ENCODE results near the gene NHERF2.

NHERF2 gene

DNA sequence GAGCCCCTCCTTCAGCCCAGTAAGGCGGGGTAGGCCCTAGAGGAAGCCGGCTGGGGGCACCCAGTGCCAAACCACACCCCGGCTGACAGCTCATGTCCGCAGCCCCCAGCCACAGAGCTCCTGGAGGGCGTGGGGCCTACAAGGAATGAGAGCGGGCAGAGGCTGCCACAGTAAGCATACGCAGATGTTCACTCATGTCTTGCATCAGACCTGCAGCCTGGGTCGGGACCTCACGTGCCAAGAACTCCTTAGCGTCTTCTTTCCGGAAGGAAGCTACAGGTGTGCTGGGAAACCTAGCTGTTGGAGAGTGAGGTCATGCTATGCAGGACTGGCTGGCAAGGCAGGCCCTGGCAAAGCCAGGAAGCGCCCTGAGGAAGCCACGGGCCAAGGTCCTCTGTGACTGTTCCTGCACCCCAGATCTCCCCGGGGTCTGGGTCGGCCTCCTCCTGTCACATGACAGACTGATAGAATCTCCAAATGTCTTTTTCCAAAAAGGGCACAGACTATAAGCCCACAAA is 18.6 kb upstream of the NHERF2 start:
- TF ChIP-seq RAD21 (IDR thresholded peaks at IDR 0.05; ENCODE audit: low read depth): no peak

DNA sequence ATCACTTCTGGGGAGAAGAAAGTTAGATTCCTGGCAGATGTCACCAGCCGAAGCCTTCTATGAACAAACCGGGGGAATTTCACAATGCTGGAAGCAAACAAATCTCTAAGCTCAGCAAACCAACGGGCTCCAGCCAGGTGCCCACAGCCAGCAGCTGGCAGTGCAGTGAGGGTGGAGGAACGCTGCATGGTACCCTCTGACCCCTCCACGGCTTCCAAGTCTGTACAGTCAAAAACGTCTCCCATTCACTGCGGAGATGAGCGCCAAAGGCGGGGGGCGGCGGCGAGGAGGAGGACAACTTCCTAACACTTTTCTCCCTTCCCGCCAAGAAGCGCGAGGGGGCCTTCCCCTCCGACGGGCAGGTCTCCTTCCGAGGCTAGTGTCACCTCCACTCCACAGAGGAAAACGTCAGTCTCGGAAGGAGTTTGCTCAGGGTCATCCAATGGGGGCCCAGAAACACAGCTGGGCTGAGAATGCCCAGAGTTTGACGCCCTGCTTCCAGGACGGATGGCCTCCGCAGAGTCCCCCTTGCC is 18.0 kb upstream of the NHERF2 start:
- TF ChIP-seq REST (IDR thresholded peaks at IDR 0.05; ENCODE audit: low read depth) (no peak), MAX (IDR thresholded peaks at IDR 0.05) (peak; percentile 67)

DNA sequence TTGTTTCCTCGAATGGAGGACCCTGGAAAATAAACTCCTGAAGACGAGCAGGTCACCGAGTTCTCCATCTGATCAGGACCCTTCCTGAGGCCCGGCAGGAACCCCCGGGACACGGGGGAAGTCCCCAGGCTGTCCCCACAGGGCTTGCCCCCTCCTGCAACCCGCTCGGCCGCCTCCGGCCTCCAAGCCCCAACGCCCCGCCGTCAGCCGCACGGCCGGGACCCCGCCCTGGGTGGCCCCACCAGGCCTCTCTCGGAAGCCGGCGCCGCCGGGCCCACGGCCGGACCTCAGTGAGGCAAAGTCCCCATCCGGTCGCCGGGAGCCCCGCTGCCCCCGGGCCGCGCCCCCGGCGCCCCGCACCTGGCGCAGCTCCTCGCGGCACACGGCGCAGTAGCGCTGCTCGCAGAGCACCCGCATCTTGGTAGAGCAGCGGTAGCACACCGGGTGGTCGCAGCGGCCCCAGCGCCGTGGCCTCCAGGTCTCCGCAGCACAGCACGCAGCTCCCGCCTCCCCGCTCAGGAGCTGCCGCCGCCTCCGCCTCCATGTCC is 17.5 kb upstream of the NHERF2 start:
- TF ChIP-seq FOXM1 (IDR thresholded peaks at IDR 0.05; ENCODE audit: borderline replicate concordance, low read depth) (no peak), TEAD4 (IDR thresholded peaks at IDR 0.05) (no peak), CEBPB (IDR thresholded peaks at IDR 0.05) (no peak), RAD21 (IDR thresholded peaks at IDR 0.05; ENCODE audit: low read depth) (no peak), ZBTB7A (IDR thresholded peaks at IDR 0.05; ENCODE audit: low read depth) (no peak), TAF1 (IDR thresholded peaks at IDR 0.05; ENCODE audit: low read depth) (no peak), NFIC (IDR thresholded peaks at IDR 0.05) (no peak)

- TF ChIP-seq USF1 (IDR thresholded peaks at IDR 0.05) (peak; percentile 67), TAF1 (IDR thresholded peaks at IDR 0.05; ENCODE audit: low read depth) (peak; percentile 71), CEBPB (IDR thresholded peaks at IDR 0.05) (no peak), CREB1 (IDR thresholded peaks at IDR 0.05; ENCODE audit: low read depth) (peak; percentile 65; the same call in 1 of the 2 replicates), FOXM1 (IDR thresholded peaks at IDR 0.05; ENCODE audit: borderline replicate concordance, low read depth) (no peak), MAX (IDR thresholded peaks at IDR 0.05) (peak; percentile 91), NFIC (IDR thresholded peaks at IDR 0.05) (no peak), RAD21 (IDR thresholded peaks at IDR 0.05; ENCODE audit: low read depth) (no peak), TCF12 (IDR thresholded peaks at IDR 0.05; ENCODE audit: low read depth) (peak; percentile 43; the same call in 1 of the 2 replicates)
Observed at GRCh38 chr16:2009791-2010510, 16.8 kb upstream of the NHERF2 start, which contains the start of gene ZNF598. TSS of gene ZNF598 (minus strand) at chr16:2009821.

- TF ChIP-seq CEBPB (IDR thresholded peaks at IDR 0.05): 0 out of 2 replicates have a peak, but pooled peaks have one; percentile 11
Observed at GRCh38 chr16:2011726-2012125, 15.0 kb upstream of the NHERF2 start.

GRCh38 chr16:2013527-2013926 is 13.2 kb upstream of the NHERF2 start:
- TF ChIP-seq TEAD4 (IDR thresholded peaks at IDR 0.05): no peak
- no peak for TF ChIP-seq ZBTB7A (IDR thresholded peaks at IDR 0.05; ENCODE audit: low read depth)
- TF ChIP-seq FOXM1 (IDR thresholded peaks at IDR 0.05; ENCODE audit: borderline replicate concordance, low read depth): no peak
- no peak for TF ChIP-seq NFIC (IDR thresholded peaks at IDR 0.05)
- TF ChIP-seq REST (IDR thresholded peaks at IDR 0.05; ENCODE audit: low read depth): no peak
- TF ChIP-seq MAX (IDR thresholded peaks at IDR 0.05): no peak
- no peak for TF ChIP-seq TCF12 (IDR thresholded peaks at IDR 0.05; ENCODE audit: low read depth)

GRCh38 chr16:2015117-2015946 is 11.4 kb upstream of the NHERF2 start:
- TF ChIP-seq REST (IDR thresholded peaks at IDR 0.05; ENCODE audit: low read depth) (no peak), MAX (IDR thresholded peaks at IDR 0.05) (no peak), TEAD4 (IDR thresholded peaks at IDR 0.05) (no peak), TAF1 (IDR thresholded peaks at IDR 0.05; ENCODE audit: low read depth) (no peak), CEBPB (IDR thresholded peaks at IDR 0.05) (peak; percentile 52), RAD21 (IDR thresholded peaks at IDR 0.05; ENCODE audit: low read depth) (no peak)

Measured in Ishikawa (cell line).